Neuron (in vitro differentiated cells): ENCODE measurements around the gene CHD5.

Source experiments
- H2AFZ ChIP-seq: one replicate; pipeline ENCODE4 v1.6.1; 2013; ENCODE audit warnings: low read depth, mild to moderate bottlenecking, inconsistent platforms, low read length, moderate library complexity
- H3K27me3 ChIP-seq: one replicate; pipeline ENCODE4 v1.6.1; 2013; ENCODE audit warnings: low read length; ENCODE audit not compliant: insufficient read depth
- H3K36me3 ChIP-seq: one replicate; pipeline ENCODE4 v1.6.1; 2013; ENCODE audit warnings: low read length; ENCODE audit not compliant: insufficient read depth
- H3K4me1 ChIP-seq: one replicate; pipeline ENCODE4 v1.6.1; 2013; ENCODE audit warnings: low read length; ENCODE audit not compliant: insufficient read depth
- H3K4me3 ChIP-seq: 2 replicates; pipeline ENCODE4 v1.5.1; 2013; ENCODE audit warnings: mild to moderate bottlenecking, low read length, moderate library complexity
- H3K9me3 ChIP-seq: one replicate; pipeline ENCODE4 v1.6.1; 2013; ENCODE audit warnings: low read length

The CHD5 gene

DNA sequence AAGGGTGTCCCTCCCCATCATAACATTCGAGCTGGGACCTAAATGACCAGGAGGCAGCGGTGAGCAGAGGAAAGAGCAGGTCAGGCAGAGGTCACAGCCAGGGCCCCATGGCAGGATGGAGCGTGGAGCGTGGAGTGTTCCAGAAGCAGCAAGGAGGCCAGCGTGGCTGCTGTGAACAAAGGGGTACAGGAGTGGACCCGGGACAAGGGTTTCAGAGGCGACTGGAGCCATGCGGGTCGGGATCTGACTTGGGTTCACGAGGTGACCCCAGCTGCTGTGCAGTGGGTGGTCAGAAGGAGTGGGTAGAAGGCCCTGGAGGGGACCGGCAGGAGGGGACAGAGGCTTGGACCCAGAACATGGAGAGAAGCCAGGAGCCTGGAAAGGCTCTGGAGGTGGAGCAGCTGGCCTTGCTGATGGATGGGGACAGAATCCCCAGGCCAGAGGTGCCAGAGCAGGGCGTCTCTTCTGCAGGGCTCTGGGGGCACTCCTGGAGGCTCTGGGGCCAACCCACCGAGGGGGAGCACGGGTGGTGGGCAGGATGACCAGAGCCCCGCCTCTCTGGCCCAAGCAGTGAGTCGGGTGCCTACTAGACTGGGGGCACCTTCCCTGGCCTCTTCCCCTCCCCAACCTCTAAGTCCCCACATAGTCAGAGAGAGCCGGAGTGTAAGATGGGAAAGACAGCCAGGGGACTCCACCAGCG is 2.3 kb downstream of the CHD5 start:
- H3K4me1 ChIP-seq: peaks cover 2% of the 10 kb centered on the region
- H3K27me3 ChIP-seq: peaks cover 47% of the 10 kb centered on the region
- H2AFZ ChIP-seq: no peak overlapping the region
- H3K36me3 ChIP-seq: no peaks in the 10 kb centered on the region
- H3K4me3 ChIP-seq: no peak overlapping the region
- no peaks in the 10 kb centered on the region for H3K9me3 ChIP-seq

- no peak overlapping the region for H3K4me3 ChIP-seq
- H3K36me3 ChIP-seq: no peaks in the 10 kb centered on the region
- H3K4me1 ChIP-seq: peaks cover 2% of the 10 kb centered on the region
- H2AFZ ChIP-seq: no peak overlapping the region
- peaks cover 44% of the 10 kb centered on the region for H3K27me3 ChIP-seq
- no peaks in the 10 kb centered on the region for H3K9me3 ChIP-seq
These were observed 3.3 kb downstream of the CHD5 start for GRCh38 chr1:6176779-6177178.

GRCh38 chr1:6175411-6175828 is 4.7 kb downstream of the CHD5 start:
- Histone ChIP-seq H3K9me3 (no peaks in the 10 kb centered on the region), H3K4me3 (no peak overlapping the region), H3K27me3 (peaks cover 34% of the 10 kb centered on the region), H3K36me3 (no peaks in the 10 kb centered on the region), H2AFZ (no peak overlapping the region), H3K4me1 (no peaks in the 10 kb centered on the region)

- no peaks in the 10 kb centered on the region for H3K4me1 ChIP-seq
- no peaks in the 10 kb centered on the region for H3K9me3 ChIP-seq
- H3K27me3 ChIP-seq: peaks cover 30% of the 10 kb centered on the region
These were observed 5.3 kb downstream of the CHD5 start for GRCh38 chr1:6174621-6175410.

GRCh38 chr1:6172549-6172948 is 7.6 kb downstream of the CHD5 start:
- H3K4me1 ChIP-seq: no peaks in the 10 kb centered on the region
- peaks cover 29% of the 10 kb centered on the region for H3K27me3 ChIP-seq

More at GRCh38 chr1:6174621-6175410, 5.3 kb downstream of the CHD5 start:
- Histone ChIP-seq H3K36me3 (no peaks in the 10 kb centered on the region), H2AFZ (no peak overlapping the region), H3K4me3 (no peak overlapping the region)

GRCh38 chr1:6171548-6172124 is 8.5 kb downstream of the CHD5 start:
- H3K4me3 ChIP-seq: no peak overlapping the region
- no peaks in the 10 kb centered on the region for H3K9me3 ChIP-seq
- no peaks in the 10 kb centered on the region for H3K36me3 ChIP-seq
- H3K27me3 ChIP-seq: peaks cover 30% of the 10 kb centered on the region
- H3K4me1 ChIP-seq: no peaks in the 10 kb centered on the region
- no peak overlapping the region for H2AFZ ChIP-seq

More at GRCh38 chr1:6172549-6172948, 7.6 kb downstream of the CHD5 start:
- H3K4me3 ChIP-seq: no peak overlapping the region
- H3K9me3 ChIP-seq: no peaks in the 10 kb centered on the region
- no peak overlapping the region for H2AFZ ChIP-seq
- no peaks in the 10 kb centered on the region for H3K36me3 ChIP-seq

DNA sequence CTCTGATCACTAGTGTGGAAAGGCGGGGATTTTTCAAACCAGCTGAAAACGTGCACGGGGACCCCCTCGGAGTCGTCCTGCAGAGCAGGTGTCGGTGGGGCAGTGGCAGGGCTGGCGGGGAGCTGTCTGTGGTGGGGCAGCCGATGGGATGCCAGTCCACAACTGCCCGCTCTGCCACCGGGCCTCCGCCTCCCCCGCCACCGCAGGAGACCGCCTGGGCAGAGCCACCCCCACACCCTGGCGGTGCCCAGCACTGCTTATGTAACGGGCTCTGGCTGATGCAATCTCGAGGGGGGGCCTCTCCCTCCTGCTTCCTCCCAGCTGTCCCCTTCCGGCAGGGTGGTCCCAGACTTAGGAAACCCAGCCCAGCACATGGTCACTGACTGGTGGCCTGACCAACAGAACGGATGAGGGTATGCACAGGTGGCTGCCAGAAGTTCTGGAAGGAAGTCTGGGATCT is 9.3 kb downstream of the CHD5 start:
- Histone ChIP-seq H2AFZ (no peak overlapping the region), H3K4me3 (no peak overlapping the region), H3K4me1 (no peaks in the 10 kb centered on the region), H3K9me3 (no peaks in the 10 kb centered on the region), H3K27me3 (peaks cover 39% of the 10 kb centered on the region), H3K36me3 (no peaks in the 10 kb centered on the region)

GRCh38 chr1:6170116-6170741 is 9.9 kb downstream of the CHD5 start:
- Histone ChIP-seq H3K4me1 (no peaks in the 10 kb centered on the region), H3K9me3 (no peaks in the 10 kb centered on the region), H3K27me3 (peaks cover 44% of the 10 kb centered on the region), H3K4me3 (no peak overlapping the region), H2AFZ (no peak overlapping the region), H3K36me3 (no peaks in the 10 kb centered on the region)

- H3K4me3 ChIP-seq: no peak overlapping the region
These were observed 11.1 kb downstream of the CHD5 start for GRCh38 chr1:6168947-6169586.

GRCh38 chr1:6167391-6168303 is 12.5 kb downstream of the CHD5 start:
- Histone ChIP-seq H3K4me3 (no peak overlapping the region), H3K9me3 (no peaks in the 10 kb centered on the region), H3K27me3 (peaks cover 69% of the 10 kb centered on the region), H2AFZ (no peak overlapping the region), H3K36me3 (no peaks in the 10 kb centered on the region), H3K4me1 (no peaks in the 10 kb centered on the region)

More at GRCh38 chr1:6168947-6169586, 11.1 kb downstream of the CHD5 start:
- Histone ChIP-seq H3K4me1 (no peaks in the 10 kb centered on the region), H2AFZ (no peak overlapping the region), H3K27me3 (peaks cover 55% of the 10 kb centered on the region), H3K9me3 (no peaks in the 10 kb centered on the region), H3K36me3 (no peaks in the 10 kb centered on the region)

DNA sequence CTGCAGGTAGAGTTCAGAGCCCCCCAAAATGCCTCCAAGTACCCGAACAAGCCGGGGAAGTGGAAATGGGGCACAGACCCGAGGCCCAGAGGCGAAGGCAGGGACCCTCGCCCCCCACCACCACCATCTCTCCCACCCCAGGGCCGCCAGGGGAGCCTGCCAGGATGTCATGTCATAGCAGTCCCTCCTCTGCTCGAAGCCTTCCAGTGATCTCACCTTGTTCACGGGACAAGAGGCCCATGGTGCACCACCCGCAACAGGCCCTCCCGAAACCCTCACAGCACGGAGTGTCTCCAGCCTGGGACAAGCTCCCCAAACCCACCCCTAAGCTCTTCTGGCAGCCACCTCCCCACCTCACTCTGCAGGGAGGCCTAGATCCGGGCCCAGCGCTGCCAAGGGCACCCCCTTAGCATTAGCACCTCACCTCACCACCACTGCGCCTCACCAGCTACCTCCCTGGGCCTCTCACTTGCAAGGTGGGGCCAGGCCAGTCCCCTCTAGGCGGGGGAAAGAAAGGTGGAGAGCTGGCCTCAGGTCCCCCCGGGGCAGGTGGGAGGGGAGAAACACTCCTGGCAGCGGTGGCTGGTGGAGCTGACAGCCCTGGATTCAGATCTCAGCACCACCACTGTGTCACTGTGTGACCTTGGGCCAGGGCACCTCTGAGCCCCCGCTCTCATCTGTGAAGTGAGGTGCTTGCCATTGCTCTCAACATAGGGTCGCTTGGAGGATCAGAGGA is 13.3 kb downstream of the CHD5 start:
- Histone ChIP-seq H3K36me3 (no peaks in the 10 kb centered on the region), H3K27me3 (peaks cover 73% of the 10 kb centered on the region), H3K4me3 (no peak overlapping the region), H2AFZ (no peak overlapping the region), H3K9me3 (no peaks in the 10 kb centered on the region), H3K4me1 (no peaks in the 10 kb centered on the region)
